Neural progenitor cell (in vitro differentiated cells): ENCODE data around the gene SLCO4A1. TPM values are rescaled to one million over a fixed set of nuclear protein-coding genes. Genes with fewer than 3 reads are reported as not detected.
A peak's percentile ranks its signal among the peaks of the same experiment; 100 is the strongest.

ENCODE experiments used
- DNase-seq: peaks from one replicate; pipeline ENCODE4 v3.0.0-alpha.2; 2016; ENCODE audit warnings: low spot score
- H2AFZ ChIP-seq: fragments of 200-600 bp; sonication (generic); replicated peaks from 2 replicates; pipeline ENCODE4 v1.6.1; 2016; ENCODE audit warnings: antibody characterized with exemption
- H3F3A ChIP-seq: fragments of 200-600 bp; sonication (generic); 2 replicates; pipeline ENCODE4 v1.6.1; 2016; ENCODE audit warnings: antibody characterized with exemption, low read depth
- H3K27ac ChIP-seq: fragments of 200-600 bp; sonication (generic); 2 replicates; pipeline ENCODE4 v1.5.1; 2016; ENCODE audit warnings: mild to moderate bottlenecking
- H3K27me3 ChIP-seq: fragments of 200-600 bp; sonication (generic); 2 replicates; pipeline ENCODE4 v1.6.1; 2016; ENCODE audit warnings: mild to moderate bottlenecking, moderate library complexity
- H3K36me3 ChIP-seq: fragments of 200-600 bp; sonication (generic); 2 replicates; pipeline ENCODE4 v1.5.1; 2016
- H3K4me1 ChIP-seq: fragments of 200-600 bp; sonication (generic); 2 replicates; pipeline ENCODE4 v1.6.1; 2016; ENCODE audit warnings: mixed run types
- H3K4me2 ChIP-seq: fragments of 200-600 bp; sonication (generic); 2 replicates; pipeline ENCODE4 v1.6.1; 2016
- H3K4me3 ChIP-seq: fragments of 200-600 bp; sonication (generic); 2 replicates; pipeline ENCODE4 v1.5.1; 2016
- H3K79me2 ChIP-seq: fragments of 200-600 bp; sonication (generic); 2 replicates; pipeline ENCODE4 v1.6.1; 2016; ENCODE audit warnings: low read depth
- H3K9ac ChIP-seq: fragments of 200-600 bp; sonication (generic); 2 replicates; pipeline ENCODE4 v1.6.1; 2016
- H3K9me3 ChIP-seq: fragments of 200-600 bp; sonication (generic); 2 replicates; pipeline ENCODE4 v1.5.1; 2016; ENCODE audit warnings: low read depth
- H4K20me1 ChIP-seq: fragments of 200-600 bp; sonication (generic); 2 replicates; pipeline ENCODE4 v1.6.1; 2016; ENCODE audit warnings: low read depth
- H3K27ac Mint-ChIP-seq: 3 replicates; pipeline ENCODE4 v1.8.0; 2021; ENCODE audit warnings: mixed read lengths
- H3K27me3 Mint-ChIP-seq: 2 replicates; pipeline ENCODE4 v1.8.0; 2022; ENCODE audit warnings: low read depth, mild to moderate bottlenecking, inconsistent platforms, moderate library complexity, mixed read lengths; ENCODE audit not compliant: insufficient read depth
- H3K36me3 Mint-ChIP-seq: 3 replicates; pipeline ENCODE4 v1.8.0; 2021; ENCODE audit warnings: mixed read lengths
- H3K4me1 Mint-ChIP-seq: 3 replicates; pipeline ENCODE4 v1.8.0; 2021; ENCODE audit warnings: mixed read lengths
- H3K4me3 Mint-ChIP-seq: 3 replicates; pipeline ENCODE4 v1.8.0; 2021; ENCODE audit warnings: mild to moderate bottlenecking, moderate library complexity, mixed read lengths
- H3K9me3 Mint-ChIP-seq: 3 replicates; pipeline ENCODE4 v1.8.0; 2020; ENCODE audit warnings: mixed read lengths
- EZH2 ChIP-seq: fragments of 200-600 bp; sonication (generic); IDR thresholded peaks from 2 replicates; pipeline ENCODE4 v1.6.1; 2017; ENCODE audit warnings: antibody characterized with exemption, mild to moderate bottlenecking, moderate library complexity
- EZH2phosphoT487 ChIP-seq: fragments of 200-600 bp; sonication (generic); IDR thresholded peaks from 2 replicates; pipeline ENCODE4 v1.6.1; 2017; ENCODE audit warnings: antibody characterized with exemption
- total RNA-seq: library from RNA; depleted of rRNA; stranded (reverse); fragments of >200 nt; gene quantifications from 2 replicates; pipeline ENCODE4 v1.2.3, GENCODE V29; 2015; ENCODE audit warnings: low replicate concordance
- TF ChIP-seq, protein P1 (sequence below): fragments of 200-600 bp; sonication (generic); IDR thresholded peaks from 2 replicates; pipeline ENCODE4 v1.5.1; 2017; ENCODE audit warnings: antibody characterized with exemption, mild to moderate bottlenecking

SLCO4A1 gene
- total RNA-seq, 1 donor from 2014 or later: 0.88 TPM

DNA sequence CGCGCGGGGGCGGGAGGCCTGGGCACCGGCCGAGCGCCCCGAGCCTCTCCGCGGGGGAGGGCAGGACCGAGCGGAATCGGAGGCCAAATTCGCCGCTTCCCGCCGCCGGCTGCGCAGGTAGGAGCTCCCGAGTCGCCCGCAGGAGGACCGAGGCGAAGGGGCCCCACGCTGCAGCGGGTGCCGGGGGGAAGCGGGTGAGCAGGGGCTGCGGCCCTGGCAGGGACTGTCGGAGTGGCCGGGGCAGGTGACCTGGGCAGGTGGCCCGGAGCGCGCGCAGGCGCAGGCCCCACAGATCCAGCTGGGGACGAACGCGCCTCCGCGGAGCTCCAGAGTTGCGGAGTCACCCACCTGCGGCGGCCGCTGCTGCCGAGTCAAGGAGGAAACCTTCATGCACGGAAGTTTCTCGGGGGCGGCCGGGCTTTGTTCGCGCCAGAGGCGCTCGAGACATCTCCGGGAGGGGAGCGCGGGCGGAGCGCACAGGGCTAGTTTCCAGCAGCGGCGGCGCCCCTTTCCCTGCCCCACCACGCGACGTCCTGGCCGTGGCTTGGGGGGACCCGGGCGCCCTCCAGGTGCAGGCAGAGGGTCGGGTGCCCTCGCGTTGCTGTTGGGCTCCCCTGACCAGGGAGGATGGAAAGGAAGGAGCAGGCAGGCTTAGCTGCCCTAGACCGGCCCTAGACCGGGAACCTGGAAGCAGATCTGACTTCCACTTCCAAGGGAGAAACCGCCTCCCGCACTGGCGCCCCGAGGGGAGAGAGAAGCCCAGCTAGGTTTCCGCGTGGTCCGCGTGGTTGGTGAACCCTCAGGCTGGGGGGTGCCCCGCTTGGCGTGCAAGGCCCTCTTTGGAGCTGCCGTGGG lies 590 bp downstream of the SLCO4A1 start:
- Mint-ChIP-seq H3K4me1 (peaks cover 15% of the 10 kb centered on the region), H3K27ac (no peak overlapping the region), H3K36me3 (no peaks in the 10 kb centered on the region), H3K9me3 (no peaks in the 10 kb centered on the region), H3K27me3 (peaks cover 37% of the 10 kb centered on the region), H3K4me3 (peak overlapping the region; percentile 76)
- H3K36me3 ChIP-seq: no peaks in the 10 kb centered on the region
- H3K4me1 ChIP-seq: peaks cover 9% of the 10 kb centered on the region
- H3K9ac ChIP-seq: no peak overlapping the region
- H3K79me2 ChIP-seq: no peaks in the 10 kb centered on the region
- H3K4me2 ChIP-seq: peak overlapping the region; percentile 98
- H3K27ac ChIP-seq: no peak overlapping the region
- TF ChIP-seq, protein P1, sequence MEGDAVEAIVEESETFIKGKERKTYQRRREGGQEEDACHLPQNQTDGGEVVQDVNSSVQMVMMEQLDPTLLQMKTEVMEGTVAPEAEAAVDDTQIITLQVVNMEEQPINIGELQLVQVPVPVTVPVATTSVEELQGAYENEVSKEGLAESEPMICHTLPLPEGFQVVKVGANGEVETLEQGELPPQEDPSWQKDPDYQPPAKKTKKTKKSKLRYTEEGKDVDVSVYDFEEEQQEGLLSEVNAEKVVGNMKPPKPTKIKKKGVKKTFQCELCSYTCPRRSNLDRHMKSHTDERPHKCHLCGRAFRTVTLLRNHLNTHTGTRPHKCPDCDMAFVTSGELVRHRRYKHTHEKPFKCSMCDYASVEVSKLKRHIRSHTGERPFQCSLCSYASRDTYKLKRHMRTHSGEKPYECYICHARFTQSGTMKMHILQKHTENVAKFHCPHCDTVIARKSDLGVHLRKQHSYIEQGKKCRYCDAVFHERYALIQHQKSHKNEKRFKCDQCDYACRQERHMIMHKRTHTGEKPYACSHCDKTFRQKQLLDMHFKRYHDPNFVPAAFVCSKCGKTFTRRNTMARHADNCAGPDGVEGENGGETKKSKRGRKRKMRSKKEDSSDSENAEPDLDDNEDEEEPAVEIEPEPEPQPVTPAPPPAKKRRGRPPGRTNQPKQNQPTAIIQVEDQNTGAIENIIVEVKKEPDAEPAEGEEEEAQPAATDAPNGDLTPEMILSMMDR: no peak
- TF ChIP-seq EZH2 (peak; percentile 73), EZH2phosphoT487 (peak; percentile 85)
- H2AFZ ChIP-seq: peak overlapping the region; percentile 83
- H3F3A ChIP-seq: peaks cover 10% of the 10 kb centered on the region
- H4K20me1 ChIP-seq: peaks cover 33% of the 10 kb centered on the region
- peak; percentile 57 for DNase-seq
- H3K4me3 ChIP-seq: peak overlapping the region; percentile 64
- no peaks in the 10 kb centered on the region for H3K9me3 ChIP-seq
- H3K27me3 ChIP-seq: peaks cover 79% of the 10 kb centered on the region

DNA sequence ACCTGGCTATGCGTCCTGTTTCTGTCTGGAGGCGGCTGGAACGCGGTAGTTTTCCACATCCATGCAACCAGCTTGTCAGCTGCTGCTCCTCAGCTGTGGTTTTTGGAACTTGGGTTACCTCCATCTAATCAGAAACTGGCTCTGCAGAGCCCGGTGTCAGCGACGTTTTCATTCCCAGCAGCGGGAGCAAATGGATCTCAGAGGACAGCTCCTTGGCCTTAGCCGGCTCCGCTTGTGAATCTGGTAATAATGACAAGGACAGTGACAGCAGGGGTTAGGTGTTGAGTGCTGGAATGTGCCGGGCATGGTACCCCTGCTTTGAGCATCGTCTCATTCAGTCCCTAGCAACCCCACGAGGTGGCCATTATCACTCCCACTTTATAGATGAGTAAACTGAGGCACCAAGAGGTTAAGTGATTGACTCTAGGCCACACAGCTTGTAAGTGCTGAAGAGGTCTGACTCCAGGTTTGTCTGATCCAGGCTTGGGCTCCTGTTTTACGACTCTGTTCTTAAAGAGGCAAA lies 1.3 kb downstream of the SLCO4A1 start:
- no peak overlapping the region for H3K27ac ChIP-seq
- peak overlapping the region; percentile 64 for H3K4me3 ChIP-seq
- Mint-ChIP-seq H3K36me3 (no peaks in the 10 kb centered on the region), H3K27ac (no peak overlapping the region), H3K4me1 (peaks cover 14% of the 10 kb centered on the region), H3K9me3 (no peaks in the 10 kb centered on the region), H3K27me3 (peaks cover 33% of the 10 kb centered on the region), H3K4me3 (peak overlapping the region; percentile 76)
- H3K27me3 ChIP-seq: peaks cover 73% of the 10 kb centered on the region
- H3K4me1 ChIP-seq: peaks cover 11% of the 10 kb centered on the region
- H3K36me3 ChIP-seq: no peaks in the 10 kb centered on the region
- no peak for DNase-seq
- no peak overlapping the region for H3K9ac ChIP-seq
- H4K20me1 ChIP-seq: peaks cover 35% of the 10 kb centered on the region
- no peak for TF ChIP-seq EZH2
- TF ChIP-seq EZH2phosphoT487: peak; percentile 22
- peak overlapping the region; percentile 98 for H3K4me2 ChIP-seq
- peaks cover 10% of the 10 kb centered on the region for H3F3A ChIP-seq
- no peaks in the 10 kb centered on the region for H3K79me2 ChIP-seq
- no peaks in the 10 kb centered on the region for H3K9me3 ChIP-seq
- no peak overlapping the region for H2AFZ ChIP-seq

DNA sequence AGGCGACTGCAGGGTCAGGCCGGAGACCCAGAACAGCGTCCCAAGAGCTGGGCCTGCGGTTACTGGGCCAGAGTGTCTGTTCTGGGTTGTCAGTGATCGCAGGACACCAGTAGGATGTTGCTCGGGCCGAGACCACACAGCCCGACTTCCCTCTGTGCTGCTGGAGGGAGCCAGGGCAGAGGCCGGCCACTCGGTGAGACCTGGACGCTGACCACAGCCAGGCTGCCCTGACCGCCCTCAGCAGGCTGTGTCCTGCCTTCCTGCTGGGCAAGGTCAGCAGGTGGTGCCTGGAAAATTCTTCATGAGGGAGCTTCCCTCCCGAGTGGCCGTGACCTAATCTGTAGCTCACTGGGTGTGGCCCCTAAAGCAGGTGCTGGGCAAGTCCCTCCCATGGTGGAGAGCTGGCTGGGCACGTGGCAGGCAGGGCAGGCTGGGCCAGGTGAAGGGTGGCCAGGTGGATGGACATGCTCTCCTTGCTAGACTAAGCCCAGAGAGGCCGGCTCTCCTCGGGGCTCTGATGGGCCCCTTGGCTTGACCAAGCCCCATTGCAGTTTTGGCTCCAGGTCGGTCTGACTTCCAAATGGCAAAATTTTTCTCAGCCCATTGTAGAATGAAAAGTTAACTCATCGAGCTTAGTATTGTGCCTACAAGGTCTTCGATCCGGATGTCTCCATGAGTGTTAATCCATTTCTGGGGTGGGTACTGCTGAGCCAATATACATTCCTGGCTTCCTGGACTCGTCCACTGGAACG lies 1.9 kb downstream of the SLCO4A1 start:
- Histone ChIP-seq H3K9me3 (no peaks in the 10 kb centered on the region), H3K79me2 (no peaks in the 10 kb centered on the region), H2AFZ (no peak overlapping the region), H3F3A (peaks cover 10% of the 10 kb centered on the region), H3K4me2 (no peak overlapping the region), H3K9ac (no peak overlapping the region), H3K27me3 (peaks cover 66% of the 10 kb centered on the region), H4K20me1 (peaks cover 35% of the 10 kb centered on the region), H3K36me3 (no peaks in the 10 kb centered on the region), H3K27ac (no peak overlapping the region), H3K4me3 (no peak overlapping the region), H3K4me1 (peaks cover 11% of the 10 kb centered on the region)
- H3K4me1 Mint-ChIP-seq: peaks cover 12% of the 10 kb centered on the region
- H3K27ac Mint-ChIP-seq: no peak overlapping the region
- TF ChIP-seq, protein P1: no peak
- TF ChIP-seq EZH2 (no peak), EZH2phosphoT487 (no peak)
- no peaks in the 10 kb centered on the region for H3K9me3 Mint-ChIP-seq
- peak overlapping the region; percentile 76 for H3K4me3 Mint-ChIP-seq
- H3K27me3 Mint-ChIP-seq: peaks cover 29% of the 10 kb centered on the region
- no peaks in the 10 kb centered on the region for H3K36me3 Mint-ChIP-seq
- no peak for DNase-seq
